OCI-LY3 (cell line): ENCODE results near the gene KCNMA1.

Experiments
- H2AFZ ChIP-seq: fragments of 200-600, 300-600 bp; shearing (Covaris generic); 2 replicates; pipeline ENCODE4 v1.6.0; 2014; ENCODE audit warnings: antibody characterized with exemption, low read depth, low read length
- H3K27ac ChIP-seq: fragments of 200-600, 300-600 bp; sonication (generic); 2 replicates; pipeline ENCODE4 v1.5.1; 2014; ENCODE audit warnings: mild to moderate bottlenecking, low read length, moderate library complexity, mixed read lengths
- H3K27me3 ChIP-seq: fragments of 200-600, 300-600 bp; sonication (generic); 2 replicates; pipeline ENCODE4 v1.6.1; 2014; ENCODE audit warnings: low read depth, low read length, mixed read lengths
- H3K36me3 ChIP-seq: fragments of 200-600, 300-600 bp; sonication (generic); replicated peaks from 2 replicates; pipeline ENCODE3; 2014; ENCODE audit warnings: low read depth, low read length, mixed read lengths
- H3K4me1 ChIP-seq: fragments of 300-600, 200-600 bp; sonication (generic); 2 replicates; pipeline ENCODE4 v1.6.1; 2014; ENCODE audit warnings: low read length, mixed read lengths
- H3K4me2 ChIP-seq: fragments of 200-600, 300-600 bp; sonication (generic); 2 replicates; pipeline ENCODE4 v1.6.1; 2014; ENCODE audit warnings: low read length, mixed read lengths
- H3K4me3 ChIP-seq: fragments of 300-600, 200-600 bp; sonication (generic); 2 replicates; pipeline ENCODE4 v1.5.1; 2014; ENCODE audit warnings: antibody characterized with exemption, mild to moderate bottlenecking, low read length, moderate library complexity
- H3K79me2 ChIP-seq: fragments of 300-600, 200-600 bp; shearing (Covaris generic); 2 replicates; pipeline ENCODE4 v1.6.1; 2014; ENCODE audit warnings: mild to moderate bottlenecking, low read length, mixed read lengths
- H3K9ac ChIP-seq: fragments of 300-600, 200-600 bp; shearing (Covaris generic); 2 replicates; pipeline ENCODE4 v1.6.0; 2014; ENCODE audit warnings: mild to moderate bottlenecking, low read length, moderate library complexity
- H3K9me3 ChIP-seq: fragments of 200-600, 300-600 bp; shearing (Covaris generic); 2 replicates; pipeline ENCODE4 v1.6.1; 2014; ENCODE audit warnings: low read length, mixed read lengths; ENCODE audit not compliant: insufficient read depth
- H4K20me1 ChIP-seq: fragments of 200-600, 300-600 bp; sonication (generic); 2 replicates; pipeline ENCODE4 v1.6.1; 2016; ENCODE audit warnings: low read length, mixed read lengths; ENCODE audit not compliant: insufficient read depth
- CTCF ChIP-seq: fragments of 200-600, 300-600 bp; sonication (generic); IDR thresholded peaks from 2 replicates; pipeline ENCODE4 v1.5.1; 2014; ENCODE audit warnings: antibody characterized with exemption, low read length, low read depth
- EZH2phosphoT487 ChIP-seq: fragments of 200-600 bp; shearing (Covaris generic); IDR thresholded peaks from 2 replicates; pipeline ENCODE4 v1.6.1; 2018; ENCODE audit warnings: antibody characterized with exemption, mixed run types, low read depth

KCNMA1 gene

GRCh38 chr10:77644557-77645243 is 7.1 kb upstream of the KCNMA1 start:
- no peak overlapping the region for H3K9ac ChIP-seq
- peaks cover 21% of the 10 kb centered on the region for H3K79me2 ChIP-seq
- no peaks in the 10 kb centered on the region for H4K20me1 ChIP-seq
- H3K4me2 ChIP-seq: no peak overlapping the region
- H3K27me3 ChIP-seq: no peaks in the 10 kb centered on the region
- no peak overlapping the region for H3K27ac ChIP-seq
- TF ChIP-seq EZH2phosphoT487 (no peak), CTCF (no peak)
- peaks cover 63% of the 10 kb centered on the region for H3K4me1 ChIP-seq
- peaks cover 22% of the 10 kb centered on the region for H3K36me3 ChIP-seq
- no peaks in the 10 kb centered on the region for H3K9me3 ChIP-seq
- no peak overlapping the region for H2AFZ ChIP-seq
- H3K4me3 ChIP-seq: no peak overlapping the region

GRCh38 chr10:77643795-77644468 is 6.3 kb upstream of the KCNMA1 start:
- Histone ChIP-seq H3K27me3 (no peaks in the 10 kb centered on the region), H3K79me2 (peaks cover 24% of the 10 kb centered on the region), H3K4me3 (no peak overlapping the region), H3K9ac (0 out of 2 replicates have a peak overlapping the region, but pooled peaks have one; percentile 22), H2AFZ (no peak overlapping the region), H3K4me1 (peaks cover 63% of the 10 kb centered on the region), H4K20me1 (no peaks in the 10 kb centered on the region), H3K4me2 (no peak overlapping the region), H3K27ac (peak overlapping the region; percentile 45; the same call in 1 of the 2 replicates), H3K36me3 (peaks cover 22% of the 10 kb centered on the region), H3K9me3 (no peaks in the 10 kb centered on the region)
- TF ChIP-seq EZH2phosphoT487 (no peak), CTCF (peak; percentile 58)

GRCh38 chr10:77641788-77642397 is 4.3 kb upstream of the KCNMA1 start:
- peaks cover 51% of the 10 kb centered on the region for H3K4me1 ChIP-seq
- no peak for TF ChIP-seq EZH2phosphoT487
- peak; percentile 76 for TF ChIP-seq CTCF
- H3K9me3 ChIP-seq: no peaks in the 10 kb centered on the region
- H3K4me3 ChIP-seq: 0 out of 2 replicates have a peak overlapping the region, but pooled peaks have one; percentile 25
- peaks cover 25% of the 10 kb centered on the region for H3K36me3 ChIP-seq
- peak overlapping the region; percentile 44 for H3K9ac ChIP-seq
- peaks cover 39% of the 10 kb centered on the region for H3K79me2 ChIP-seq
- peak overlapping the region; percentile 43 for H3K27ac ChIP-seq
- no peak overlapping the region for H2AFZ ChIP-seq
- H4K20me1 ChIP-seq: no peaks in the 10 kb centered on the region
- peak overlapping the region; percentile 44 for H3K4me2 ChIP-seq
- H3K27me3 ChIP-seq: no peaks in the 10 kb centered on the region

GRCh38 chr10:77641344-77641743 is 3.7 kb upstream of the KCNMA1 start:
- Histone ChIP-seq H3K79me2 (peaks cover 45% of the 10 kb centered on the region), H3K9ac (peak overlapping the region; percentile 44), H3K4me1 (peaks cover 57% of the 10 kb centered on the region), H3K36me3 (peaks cover 23% of the 10 kb centered on the region), H4K20me1 (no peaks in the 10 kb centered on the region; the same call in 1 of the 2 replicates), H3K4me3 (0 out of 2 replicates have a peak overlapping the region, but pooled peaks have one; percentile 25), H3K27ac (peak overlapping the region; percentile 43), H3K27me3 (no peaks in the 10 kb centered on the region), H3K9me3 (no peaks in the 10 kb centered on the region), H3K4me2 (peak overlapping the region; percentile 44), H2AFZ (no peak overlapping the region)
- TF ChIP-seq CTCF (no peak), EZH2phosphoT487 (no peak)
